Activated CD4-positive, alpha-beta T cell treated with anti-CD3 and anti-CD28 coated beads, Interleukin-2, amount 10 ng/mL, durations not matched to agents 24 days and 14 days (primary cell): ENCODE results near the gene RAB35. TPM values are rescaled to one million over a fixed set of nuclear protein-coding genes. Genes with fewer than 3 reads are reported as not detected.

ENCODE experiments used
- DNase-seq: peaks from one replicate; pipeline ENCODE4 v3.0.0; 2022
- H3K27ac Mint-ChIP-seq: one replicate; pipeline ENCODE4 v1.8.0; 2022; ENCODE audit warnings: mild to moderate bottlenecking, mixed read lengths
- H3K27me3 Mint-ChIP-seq: one replicate; pipeline ENCODE4 v1.8.0; 2022; ENCODE audit warnings: mixed read lengths
- H3K36me3 Mint-ChIP-seq: one replicate; pipeline ENCODE4 v1.8.0; 2022; ENCODE audit warnings: low read depth, mild to moderate bottlenecking, mixed read lengths
- H3K4me1 Mint-ChIP-seq: one replicate; pipeline ENCODE4 v1.8.0; 2021; ENCODE audit warnings: mixed read lengths
- H3K4me3 Mint-ChIP-seq: one replicate; pipeline ENCODE4 v1.8.0; 2022; ENCODE audit warnings: mild to moderate bottlenecking, moderate library complexity, mixed read lengths
- H3K9me3 Mint-ChIP-seq: one replicate; pipeline ENCODE4 v1.8.0; 2021; ENCODE audit warnings: mixed read lengths
- intact Hi-C: fragments of 100-400 bp; cut with micrococcal nuclease; formaldehyde crosslinking; loops from one replicate; pipeline ENCODE4 v1.15.1; 2023
- total RNA-seq: library from RNA; stranded (reverse); gene quantifications from 2 replicates; pipeline ENCODE4 v1.2.3, GENCODE V29; 2022

Gene RAB35
- 82.0 and 83.3 TPM in 2 replicates for total RNA-seq

- Mint-ChIP-seq H3K9me3 (no peaks in the 10 kb centered on the region), H3K4me1 (peaks cover 70% of the 10 kb centered on the region), H3K36me3 (peaks cover 46% of the 10 kb centered on the region), H3K4me3 (peak within 1 kb of the TSS; percentile 99), H3K27ac (peak within 1 kb of the TSS; percentile 98), H3K27me3 (no peaks in the 10 kb centered on the region)
- DNase-seq = no peak
- intact Hi-C loops = loop anchor here (1.0 to 10.0 kb wide), 4 partner anchors 29 to 148 kb away; partner anchors contain the start of genes GCN1 and PXN
Measured at GRCh38 chr12:120116441-120116791, at the start of gene RAB35. RAB35 (minus strand) TSS chr12:120116753; CDS start chr12:120116650, 103 bp downstream.

DNA sequence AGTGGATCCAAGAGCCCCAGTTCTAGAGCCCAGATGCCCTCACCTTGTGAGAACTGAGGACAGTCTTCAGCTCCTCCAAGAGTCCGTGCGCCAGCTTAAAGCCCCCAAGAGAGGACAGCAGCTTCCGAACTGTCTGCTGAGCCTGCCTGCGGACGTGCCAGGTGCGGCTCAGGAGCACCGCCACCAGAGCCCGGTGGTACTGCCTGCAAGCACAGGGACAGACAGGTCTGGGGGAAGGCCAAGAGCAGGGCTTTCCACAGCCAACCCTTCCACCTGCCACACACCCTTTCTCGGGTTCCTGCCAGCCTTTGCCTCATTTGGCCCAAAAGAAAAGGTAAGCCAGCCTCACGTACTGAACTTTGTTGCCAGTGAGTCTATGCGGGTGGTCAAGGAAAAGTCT is 47.7 kb upstream of the RAB35 start:
- intact Hi-C loops = no loop called here
- Mint-ChIP-seq H3K4me3 (no peak overlapping the region), H3K4me1 (no peaks in the 10 kb centered on the region), H3K36me3 (peaks cover 52% of the 10 kb centered on the region), H3K27ac (no peak overlapping the region), H3K9me3 (no peaks in the 10 kb centered on the region), H3K27me3 (no peaks in the 10 kb centered on the region)
- DNase-seq = no peak

GRCh38 chr12:120162763-120163162 is 46.2 kb upstream of the RAB35 start:
- Mint-ChIP-seq H3K36me3 (peaks cover 51% of the 10 kb centered on the region), H3K4me1 (no peaks in the 10 kb centered on the region), H3K4me3 (no peak overlapping the region), H3K27me3 (no peaks in the 10 kb centered on the region), H3K9me3 (no peaks in the 10 kb centered on the region), H3K27ac (no peak overlapping the region)
- DNase-seq = no peak
- intact Hi-C loops = no loop called here

DNA sequence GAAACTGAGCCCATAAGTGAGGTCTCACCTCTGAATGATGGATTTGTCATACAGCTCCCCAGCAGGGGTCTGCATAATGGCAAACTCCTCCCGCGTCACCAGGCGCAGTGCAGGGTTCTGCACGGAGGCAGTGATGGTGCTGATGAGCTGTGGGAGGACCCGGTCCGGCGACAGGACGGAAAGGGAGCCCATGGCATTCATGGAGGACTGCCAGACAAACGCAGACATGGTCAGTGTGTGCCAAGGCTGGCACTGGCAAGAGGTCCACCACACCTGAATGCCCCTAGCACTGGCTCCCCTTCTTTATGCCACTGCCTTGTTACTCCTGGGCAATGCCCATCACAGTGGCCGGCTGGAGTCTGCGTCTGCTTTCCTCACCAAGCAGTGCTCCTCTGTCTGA is 45.3 kb upstream of the RAB35 start:
- no peaks in the 10 kb centered on the region for H3K27me3 Mint-ChIP-seq
- H3K27ac Mint-ChIP-seq = no peak overlapping the region
- no peak for DNase-seq
- peaks cover 58% of the 10 kb centered on the region for H3K36me3 Mint-ChIP-seq
- H3K4me1 Mint-ChIP-seq = no peaks in the 10 kb centered on the region
- intact Hi-C loops = no loop called here
- H3K9me3 Mint-ChIP-seq = no peaks in the 10 kb centered on the region
- no peak overlapping the region for H3K4me3 Mint-ChIP-seq

DNA sequence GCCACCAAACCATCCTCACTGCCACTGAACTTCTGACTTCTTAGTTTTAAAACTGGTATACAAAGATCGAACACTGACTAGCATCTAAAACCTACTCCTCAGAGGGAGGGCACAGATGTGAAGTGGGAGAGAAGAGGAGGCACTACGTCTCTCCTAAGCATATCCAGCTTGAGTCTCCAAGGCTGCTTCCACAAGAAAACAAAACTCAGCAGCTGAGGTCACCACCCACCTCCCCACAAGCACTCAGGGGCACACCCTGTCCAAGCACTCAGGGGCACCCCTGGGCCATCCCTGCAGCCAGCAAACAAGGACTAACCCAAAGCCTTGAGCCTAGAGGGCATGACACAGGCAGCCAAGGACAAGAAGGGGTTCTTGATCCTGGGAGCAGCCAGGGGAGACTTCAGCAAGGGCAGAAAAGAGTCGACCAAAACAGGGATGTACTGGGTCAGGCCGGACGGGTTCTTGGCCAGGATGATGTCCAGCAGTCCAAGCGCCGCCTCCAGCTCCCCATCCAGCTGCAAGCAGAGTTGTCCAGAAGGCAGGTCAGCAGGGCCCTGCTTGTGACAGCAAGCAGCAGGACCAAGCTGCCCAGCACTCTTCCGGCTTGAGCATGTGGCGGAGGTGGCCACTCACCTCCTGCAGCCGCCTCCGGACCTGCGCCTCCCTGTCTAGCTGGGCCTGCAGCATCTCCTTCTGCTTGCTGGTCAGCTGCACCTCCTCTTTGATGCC is 43.1 kb upstream of the RAB35 start:
- H3K4me1 Mint-ChIP-seq = no peaks in the 10 kb centered on the region
- DNase-seq = no peak
- H3K9me3 Mint-ChIP-seq = no peaks in the 10 kb centered on the region
- H3K4me3 Mint-ChIP-seq = no peak overlapping the region
- no peaks in the 10 kb centered on the region for H3K27me3 Mint-ChIP-seq
- H3K27ac Mint-ChIP-seq = no peak overlapping the region
- intact Hi-C loops = no loop called here
- H3K36me3 Mint-ChIP-seq = peaks cover 72% of the 10 kb centered on the region

DNA sequence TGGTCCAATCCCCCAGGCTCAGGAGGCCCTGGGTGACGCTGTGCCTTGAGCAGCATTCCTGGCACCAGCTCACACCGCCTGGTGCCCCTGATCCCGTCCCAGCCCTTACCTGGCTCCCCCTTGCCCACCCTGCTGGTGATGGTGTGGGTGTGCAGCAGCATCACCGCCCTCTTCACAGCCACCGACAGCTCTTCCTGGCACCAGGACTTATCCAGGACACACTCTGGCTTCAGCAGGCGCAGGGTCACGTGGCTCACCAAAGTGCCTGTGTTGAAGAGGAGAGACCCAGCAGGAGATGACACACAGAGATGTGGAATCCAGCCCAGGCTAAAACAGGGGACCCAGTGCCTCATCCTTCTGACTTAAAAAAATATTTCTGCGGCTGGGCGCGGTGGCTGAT is 41.8 kb upstream of the RAB35 start:
- peaks cover 71% of the 10 kb centered on the region for H3K36me3 Mint-ChIP-seq
- H3K9me3 Mint-ChIP-seq = no peaks in the 10 kb centered on the region
- no peak overlapping the region for H3K27ac Mint-ChIP-seq
- no peaks in the 10 kb centered on the region for H3K4me1 Mint-ChIP-seq
- no peaks in the 10 kb centered on the region for H3K27me3 Mint-ChIP-seq
- no peak overlapping the region for H3K4me3 Mint-ChIP-seq
- intact Hi-C loops = no loop called here
- DNase-seq = no peak

DNA sequence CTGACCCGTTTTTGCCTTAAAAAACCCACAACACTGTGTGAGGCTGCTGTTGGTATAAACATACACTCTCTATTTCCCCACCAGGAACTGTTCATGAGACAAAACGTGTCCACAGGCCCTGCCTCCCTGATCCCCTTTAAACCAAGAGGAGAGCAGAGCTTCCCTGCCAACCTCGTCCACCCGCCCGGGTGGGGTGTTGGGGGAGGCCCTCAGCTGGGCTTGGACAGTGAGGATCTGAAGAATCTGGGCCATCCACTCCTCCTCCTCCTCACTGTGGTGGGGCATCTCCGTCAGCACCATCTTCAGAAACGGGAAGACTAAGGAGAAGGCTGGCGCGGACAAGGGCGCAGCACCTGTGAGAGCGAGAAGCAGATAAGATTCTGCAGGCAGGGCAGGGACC is 41.1 kb upstream of the RAB35 start:
- Mint-ChIP-seq H3K9me3 (no peaks in the 10 kb centered on the region), H3K27ac (no peak overlapping the region), H3K4me3 (no peak overlapping the region), H3K4me1 (no peaks in the 10 kb centered on the region), H3K27me3 (no peaks in the 10 kb centered on the region), H3K36me3 (peaks cover 73% of the 10 kb centered on the region)
- intact Hi-C loops = no loop called here
- DNase-seq = no peak

DNA sequence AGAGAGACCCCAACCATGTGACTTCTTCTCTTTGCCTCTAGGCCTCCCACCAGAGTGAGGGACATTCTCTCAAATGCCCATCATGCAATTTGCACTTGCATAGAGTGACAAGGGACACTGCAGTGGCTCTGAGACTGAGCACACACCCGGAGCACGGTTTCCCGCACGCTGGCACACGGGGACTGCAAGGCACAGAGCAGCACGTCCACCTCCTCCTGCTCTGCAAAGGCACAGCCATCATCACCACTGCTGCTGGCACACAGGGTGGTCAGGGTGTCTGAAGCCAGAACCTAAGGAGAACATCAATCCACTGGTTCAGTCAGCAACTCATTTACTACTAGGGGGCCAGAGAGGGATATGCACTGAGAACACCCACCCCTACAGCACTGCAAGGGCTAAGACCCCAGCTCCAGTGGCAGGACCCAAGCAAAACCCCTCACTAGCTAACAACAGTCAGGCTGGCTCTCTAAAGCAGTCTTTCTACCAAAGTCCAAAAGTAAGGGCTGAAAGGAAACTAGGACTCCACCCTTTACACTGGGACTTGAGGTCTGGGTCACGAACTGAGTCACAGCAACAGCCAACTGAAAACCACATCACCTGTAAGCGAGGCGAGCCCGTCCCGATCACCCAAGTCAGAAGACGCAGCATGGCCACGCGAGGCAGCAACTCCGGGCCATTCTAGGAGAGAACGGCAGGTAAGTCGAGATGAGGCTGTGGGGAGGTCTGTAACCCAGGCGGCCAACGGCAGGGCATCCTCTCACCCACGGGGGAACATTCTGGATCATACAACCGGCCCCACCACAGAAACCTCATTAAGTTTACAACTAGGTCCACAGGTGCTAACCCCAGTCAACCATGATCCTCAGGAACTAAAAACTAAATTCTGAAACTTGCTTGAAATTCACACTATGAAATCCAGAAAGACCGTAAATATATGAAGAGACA is 40.0 kb upstream of the RAB35 start:
- Mint-ChIP-seq H3K36me3 (peaks cover 68% of the 10 kb centered on the region), H3K9me3 (no peaks in the 10 kb centered on the region), H3K4me1 (no peaks in the 10 kb centered on the region), H3K4me3 (no peak overlapping the region), H3K27ac (no peak overlapping the region), H3K27me3 (no peaks in the 10 kb centered on the region)
- intact Hi-C loops = no loop called here
- DNase-seq = no peak

- H3K4me3 Mint-ChIP-seq = no peak overlapping the region
- H3K36me3 Mint-ChIP-seq = peaks cover 65% of the 10 kb centered on the region
Measured at GRCh38 chr12:120155072-120155471, 38.5 kb upstream of the RAB35 start.

DNA sequence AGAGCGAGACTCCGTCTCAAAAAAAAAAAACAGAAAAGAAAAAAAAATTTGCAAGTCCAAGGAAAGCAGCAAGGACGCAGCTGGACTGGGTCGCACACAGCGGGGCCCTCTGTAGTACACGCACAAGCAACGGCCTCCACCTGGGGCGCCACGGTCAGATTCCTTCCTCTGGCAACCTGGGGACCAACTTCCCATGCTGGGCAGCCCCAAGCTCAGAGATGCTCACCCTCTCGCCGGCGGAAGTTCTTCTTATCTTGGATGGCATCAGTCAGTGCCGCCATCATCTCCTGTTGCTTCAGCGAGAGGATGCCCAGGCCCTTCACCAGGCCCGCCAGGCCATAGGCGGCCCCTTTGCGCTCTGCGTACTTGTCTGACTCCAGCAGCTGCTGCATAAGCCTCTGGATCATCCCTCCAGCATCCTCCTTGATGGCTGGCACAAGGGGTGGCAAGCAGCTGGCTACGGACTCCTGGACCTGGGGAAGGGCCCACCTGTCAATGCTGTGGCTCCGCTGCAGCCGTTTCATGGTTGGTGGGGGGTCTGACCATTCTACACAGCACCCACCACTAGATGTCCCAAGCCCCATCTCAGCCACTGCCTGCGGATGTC is 34.5 kb upstream of the RAB35 start:
- peaks cover 3% of the 10 kb centered on the region for H3K4me1 Mint-ChIP-seq
- no peak overlapping the region for H3K4me3 Mint-ChIP-seq
- H3K27ac Mint-ChIP-seq = no peak overlapping the region
- no peak for DNase-seq
- no peaks in the 10 kb centered on the region for H3K27me3 Mint-ChIP-seq
- H3K9me3 Mint-ChIP-seq = no peaks in the 10 kb centered on the region
- intact Hi-C loops = no loop called here
- peaks cover 61% of the 10 kb centered on the region for H3K36me3 Mint-ChIP-seq

More at GRCh38 chr12:120155072-120155471, 38.5 kb upstream of the RAB35 start:
- H3K4me1 Mint-ChIP-seq = no peaks in the 10 kb centered on the region
- H3K27ac Mint-ChIP-seq = no peak overlapping the region
- H3K9me3 Mint-ChIP-seq = no peaks in the 10 kb centered on the region
- DNase-seq = no peak
- intact Hi-C loops = no loop called here
- H3K27me3 Mint-ChIP-seq = no peaks in the 10 kb centered on the region

DNA sequence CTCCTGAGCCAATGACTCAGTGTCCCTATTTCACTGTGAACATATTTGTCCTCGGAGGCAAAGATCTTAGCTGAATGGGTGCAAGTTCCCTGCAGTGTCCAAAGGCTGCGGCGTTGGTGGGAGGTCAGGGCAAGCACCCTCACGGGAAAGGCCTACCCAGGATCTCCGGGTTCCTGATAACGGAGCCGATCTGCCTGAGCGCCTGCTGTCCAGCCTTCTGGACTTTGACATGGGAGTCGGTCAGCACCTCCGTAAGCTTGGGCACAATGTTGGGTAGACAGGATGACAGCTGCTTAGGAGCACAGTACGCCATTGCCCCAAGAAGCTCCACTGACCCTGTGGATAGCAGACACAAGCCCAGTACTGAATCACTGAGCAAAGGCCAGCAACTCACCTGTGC is 31.5 kb upstream of the RAB35 start:
- no peak overlapping the region for H3K27ac Mint-ChIP-seq
- peaks cover 3% of the 10 kb centered on the region for H3K4me1 Mint-ChIP-seq
- H3K36me3 Mint-ChIP-seq = peaks cover 64% of the 10 kb centered on the region
- no peak overlapping the region for H3K4me3 Mint-ChIP-seq
- no peaks in the 10 kb centered on the region for H3K27me3 Mint-ChIP-seq
- H3K9me3 Mint-ChIP-seq = no peaks in the 10 kb centered on the region
- intact Hi-C loops = no loop called here
- no peak for DNase-seq

DNA sequence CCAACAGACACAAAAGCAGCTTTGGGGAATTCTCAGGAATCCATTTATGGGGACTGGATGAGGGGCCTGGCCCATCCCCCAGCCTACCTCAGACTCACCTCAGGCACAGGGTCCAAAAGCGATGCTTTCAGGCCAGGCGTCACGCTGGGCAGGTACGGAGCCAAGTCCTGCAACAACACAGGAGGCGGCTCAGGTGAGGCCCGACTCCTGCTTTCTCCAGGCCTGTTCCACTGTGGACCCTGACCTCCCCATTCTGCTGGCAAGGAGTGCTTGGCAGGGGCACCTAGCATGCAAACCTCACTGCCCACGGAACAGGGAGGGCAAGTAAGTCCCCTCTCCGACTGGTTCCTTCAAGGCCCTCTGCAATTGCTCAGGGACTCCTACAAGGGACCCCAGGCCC is 28.6 kb upstream of the RAB35 start:
- no peak for DNase-seq
- H3K4me3 Mint-ChIP-seq = no peak overlapping the region
- peaks cover 3% of the 10 kb centered on the region for H3K4me1 Mint-ChIP-seq
- intact Hi-C loops = no loop called here
- H3K27me3 Mint-ChIP-seq = no peaks in the 10 kb centered on the region
- H3K9me3 Mint-ChIP-seq = no peaks in the 10 kb centered on the region
- peaks cover 75% of the 10 kb centered on the region for H3K36me3 Mint-ChIP-seq
- no peak overlapping the region for H3K27ac Mint-ChIP-seq

DNA sequence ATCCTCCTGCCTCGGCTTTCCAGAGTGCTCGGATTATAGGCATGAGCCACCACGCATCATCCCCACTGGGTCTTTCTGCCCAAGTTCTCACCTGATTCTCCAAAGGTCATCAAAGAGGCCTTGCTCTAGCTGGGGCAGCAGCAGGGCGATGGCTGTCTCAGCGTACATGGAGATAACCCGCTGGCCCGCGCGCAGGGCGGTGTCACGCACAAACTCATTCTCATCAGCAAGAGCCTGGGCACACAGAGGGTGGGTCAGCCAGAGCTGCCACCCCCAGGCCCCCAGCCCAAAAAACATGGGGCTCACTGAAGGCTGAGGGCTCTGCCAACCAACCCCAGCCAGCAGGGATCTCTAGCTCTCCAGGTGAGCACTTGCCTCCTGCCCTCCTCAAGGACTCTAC is 27.7 kb upstream of the RAB35 start:
- Mint-ChIP-seq H3K27ac (no peak overlapping the region), H3K36me3 (peaks cover 78% of the 10 kb centered on the region), H3K27me3 (no peaks in the 10 kb centered on the region), H3K4me1 (peaks cover 3% of the 10 kb centered on the region), H3K4me3 (no peak overlapping the region), H3K9me3 (no peaks in the 10 kb centered on the region)
- intact Hi-C loops = no loop called here
- no peak for DNase-seq
